B cell (primary cell): ENCODE data around the gene TOMM70. TPM values are rescaled to one million over a fixed set of nuclear protein-coding genes. Genes with fewer than 3 reads are reported as not detected.

ENCODE experiments used
- ATAC-seq: fragments of 200-7000 bp; cut with Tn5 transposase; one replicate; pipeline ENCODE4 v1.10.0; 2021; ENCODE audit warnings: low read depth, mild to moderate bottlenecking, moderate number of reproducible peaks, moderate library complexity
- CTCF ChIA-PET: fragments of 350-600 bp; sonication (Branson Sonifier 250); formaldehyde crosslinking; loops from one replicate; lab custom pipeline; 2021; ENCODE audit warnings: antibody characterized with exemption, inconsistent platforms; lab: Charles Lee
- POLR2A ChIA-PET: fragments of 350-600 bp; sonication (Branson Sonifier 250); formaldehyde crosslinking; loops from one replicate; lab custom pipeline; 2021; ENCODE audit warnings: antibody characterized with exemption; lab: Charles Lee
- DNase-seq: peaks from one replicate; pipeline ENCODE4 v3.0.0; 2013
- H2AFZ ChIP-seq: 2 replicates; pipeline ENCODE4 v1.6.1; 2012; ENCODE audit warnings: mild to moderate bottlenecking, low read depth, low read length; ENCODE audit not compliant: insufficient read depth, poor library complexity, severe bottlenecking
- H3K27ac ChIP-seq, 2 donors: 1 replicate in 1 of 2; 2 replicates in 1 of 2; pipeline ENCODE4 v1.5.1; 2012 to 2013; ENCODE audit warnings: low read length in 2 of 2, mild to moderate bottlenecking in 2 of 2, moderate library complexity in 1 of 2
- H3K27me3 ChIP-seq, 4 experiments: fragments of 200-600 bp in 1 of 4; sonication (generic) in 1 of 4; replicated peaks in 1 of 4; 1 replicate in 2 of 4; 2 replicates in 2 of 4; pipeline versions ENCODE4 v1.6.1 to v1.7.0; 2013 to 2016; ENCODE audit warnings: low read length in 3 of 4, mild to moderate bottlenecking in 2 of 4, mixed read lengths in 1 of 4, moderate library complexity in 1 of 4; ENCODE audit not compliant: insufficient read depth in 4 of 4, control insufficient read depth in 3 of 4; ENCODE audit errors: control extremely low read depth in 1 of 4
- H3K36me3 ChIP-seq, 2 experiments: replicated peaks in 1 of 2; 1 replicate in 1 of 2; 2 replicates in 1 of 2; pipeline versions ENCODE4 v1.6.1 to v1.7.1; 2013; ENCODE audit warnings: low read length in 1 of 2; ENCODE audit not compliant: insufficient read depth in 2 of 2, control insufficient read depth in 1 of 2; ENCODE audit errors: control extremely low read depth in 1 of 2, extremely low read depth in 1 of 2
- H3K4me1 ChIP-seq, 2 donors: fragments of 200-600 bp in 1 of 2; sonication (generic) in 1 of 2; 1 replicate in 1 of 2; 2 replicates in 1 of 2; pipeline versions ENCODE4 v1.5.1 to v1.6.1; 2013 to 2017; ENCODE audit warnings: low read length in 2 of 2; ENCODE audit not compliant: control insufficient read depth in 2 of 2, insufficient read depth in 2 of 2
- H3K4me2 ChIP-seq: replicated peaks from 2 replicates; pipeline ENCODE3; 2012; ENCODE audit warnings: mild to moderate bottlenecking, low read depth, low read length; ENCODE audit not compliant: poor library complexity, severe bottlenecking
- H3K4me3 ChIP-seq, 5 experiments: fragments of 200-600 bp in 1 of 5; sonication (generic) in 1 of 5; 1 replicate in 3 of 5; 2 replicates in 2 of 5; pipeline versions ENCODE4 v1.5.1 to v1.7.0; 2011 to 2016; ENCODE audit warnings: low read length in 4 of 5, mild to moderate bottlenecking in 4 of 5, low read depth in 2 of 5, control low read depth in 1 of 5, moderate library complexity in 1 of 5; ENCODE audit not compliant: insufficient read depth in 1 of 5; ENCODE audit errors: control extremely low read depth in 1 of 5, extremely low read depth in 1 of 5
- H3K79me2 ChIP-seq: fragments of 200-600 bp; sonication (generic); one replicate; pipeline ENCODE4 v1.6.0; 2016; ENCODE audit warnings: low read length; ENCODE audit not compliant: control insufficient read depth, insufficient read depth
- H3K9ac ChIP-seq: fragments of 200-600 bp; sonication (generic); 2 replicates; pipeline ENCODE4 v1.6.1; 2017; ENCODE audit warnings: mild to moderate bottlenecking, low read length, moderate library complexity
- H3K9me3 ChIP-seq, 3 donors: one replicate each; pipeline versions ENCODE4 v1.6.1 to v1.7.1; 2013; ENCODE audit warnings: low read length in 2 of 3; ENCODE audit not compliant: control insufficient read depth in 2 of 3, insufficient read depth in 1 of 3; ENCODE audit errors: control extremely low read depth in 1 of 3
- H4K20me1 ChIP-seq: 2 replicates; pipeline ENCODE4 v1.6.0; 2012; ENCODE audit warnings: mild to moderate bottlenecking, low read length; ENCODE audit not compliant: insufficient read depth, control insufficient read depth, poor library complexity, severe bottlenecking
- H3K27ac Mint-ChIP-seq: one replicate; pipeline ENCODE4 v1.8.0; 2021; ENCODE audit warnings: mixed read lengths
- H3K27me3 Mint-ChIP-seq: one replicate; pipeline ENCODE4 v1.8.0; 2021; ENCODE audit warnings: mixed read lengths
- H3K4me1 Mint-ChIP-seq: one replicate; pipeline ENCODE4 v1.8.0; 2021; ENCODE audit warnings: mixed read lengths
- H3K4me3 Mint-ChIP-seq: one replicate; pipeline ENCODE4 v1.8.0; 2021; ENCODE audit warnings: mixed read lengths
- H3K9me3 Mint-ChIP-seq: one replicate; pipeline ENCODE4 v1.8.0; 2022; ENCODE audit warnings: mixed read lengths; ENCODE audit not compliant: insufficient read depth
- CTCF ChIP-seq: fragments of 200-600 bp; IDR thresholded peaks from one replicate; pipeline ENCODE4 v1.8.0; 2022; ENCODE audit warnings: antibody characterized with exemption, mild to moderate bottlenecking
- EZH2 ChIP-seq: IDR thresholded peaks from 2 replicates; pipeline ENCODE4 v1.6.1; 2012; ENCODE audit warnings: borderline replicate concordance, low read depth, mild to moderate bottlenecking, moderate library complexity, low read length; ENCODE audit not compliant: insufficient read depth, poor library complexity, severe bottlenecking
- WGBS: methylation state at CpG from one replicate; pipeline ENCODE4 v1.1.5; 2013; ENCODE audit warnings: missing lambda C conversion rate; ENCODE audit not compliant: insufficient coverage; 5-methylcytosine and 5-hydroxymethylcytosine counted together
- intact Hi-C: fragments of 100-400 bp; cut with micrococcal nuclease; formaldehyde crosslinking; loops from one replicate; pipeline ENCODE4 v1.10.0; 2022
- polyA plus RNA-seq: library from polyadenylated mRNA; depleted of rRNA; stranded (reverse); fragments of >200 nt; gene quantifications from 2 replicates; pipeline ENCODE4 v1.2.3, GENCODE V29; 2012
- total RNA-seq, 2 donors: library from RNA; stranded (reverse); fragments of 120-200 nt in 1 of 2; gene quantifications; 1 replicate in 1 of 2; 2 replicates in 1 of 2; pipeline versions ENCODE4 v1.2.3 to v1.2.4, GENCODE V29; 2013 to 2022

Gene TOMM70
- total and polyA plus RNA-seq, 2 donors (not counting 1 experiment from before 2014, with no cell fraction given): 6.9 to 30.0 TPM

- Histone ChIP-seq H3K4me2 (no peak overlapping the region), H4K20me1 (no peaks in the 10 kb centered on the region), H3K79me2 (no peaks in the 10 kb centered on the region), H3K9me3 (no peaks in the 10 kb centered on the region), H3K4me1 (no peaks in the 10 kb centered on the region), H3K9ac (no peak overlapping the region), H2AFZ (no peak overlapping the region), H3K27ac (no peak overlapping the region), H3K4me3 (no peak overlapping the region), H3K27me3 (no peaks in the 10 kb centered on the region), H3K36me3 (no peaks in the 10 kb centered on the region)
- no peaks in the 10 kb centered on the region for H3K9me3 Mint-ChIP-seq
- ChIA-PET CTCF (interaction anchor here (0.7 kb wide), 1 partner anchor 588 kb away, joined by 4 read pairs; no protein-coding TSS in a partner anchor), POLR2A (no interaction called here)
- no peak overlapping the region for H3K27ac Mint-ChIP-seq
- DNase-seq (no peak), ATAC-seq (no peak)
- intact Hi-C loops: no loop called here
- no peak overlapping the region for H3K4me3 Mint-ChIP-seq
- H3K27me3 Mint-ChIP-seq: no peaks in the 10 kb centered on the region
- whole genome bisulfite sequencing: no CpG with 5 or more reads among the region's 1 CpG
- H3K4me1 Mint-ChIP-seq: peaks cover 3% of the 10 kb centered on the region
- TF ChIP-seq CTCF: no peak
Measured at GRCh38 chr3:100419406-100419805, 18.5 kb upstream of the TOMM70 start.

GRCh38 chr3:100416863-100417262 is 16.0 kb upstream of the TOMM70 start:
- ATAC-seq: no peak
- WGBS: no CpG with 5 or more reads among the region's 1 CpG
- H3K36me3 ChIP-seq: no peaks in the 10 kb centered on the region
- H3K4me3 Mint-ChIP-seq: no peak overlapping the region
- H3K4me1 ChIP-seq: no peaks in the 10 kb centered on the region
- ChIA-PET CTCF (no interaction called here), POLR2A (no interaction called here)
- no peak overlapping the region for H3K27ac ChIP-seq
- intact Hi-C loops: no loop called here
- H3K27me3 ChIP-seq: no peaks in the 10 kb centered on the region
- H3K27me3 Mint-ChIP-seq: no peaks in the 10 kb centered on the region
- H3K9me3 Mint-ChIP-seq: no peaks in the 10 kb centered on the region
- H3K9me3 ChIP-seq: no peaks in the 10 kb centered on the region
- no peaks in the 10 kb centered on the region for H4K20me1 ChIP-seq
- peaks cover 3% of the 10 kb centered on the region for H3K4me1 Mint-ChIP-seq
- H3K27ac Mint-ChIP-seq: no peak overlapping the region
- no peak for DNase-seq
- H2AFZ ChIP-seq: no peak overlapping the region
- no peaks in the 10 kb centered on the region for H3K79me2 ChIP-seq
- no peak overlapping the region for H3K9ac ChIP-seq
- H3K4me3 ChIP-seq: no peak overlapping the region
- no peak overlapping the region for H3K4me2 ChIP-seq
- TF ChIP-seq EZH2 (no peak), CTCF (no peak)
